Measurements from ENCODE around the gene ANKRD2.
"Not testable (repeated sequence)": the region's sequence is repeated elsewhere in the genome, so short reads cannot be mapped to it uniquely, and the experiment has no call there.

Gene ANKRD2

GRCh38 chr10:97572214-97572989 is at the start of gene ANKRD2:
ANKRD2 (plus strand) TSS chr10:97572779; CDS start chr10:97572789, 10 bp downstream.
- DNase-seq: no peak

GRCh38 chr10:97522937-97523336 is 49.6 kb upstream of the ANKRD2 start:
- no peak for DNase-seq

- no peak for DNase-seq
These were observed 47.5 kb upstream of the ANKRD2 start for GRCh38 chr10:97525086-97525485.

- no peak for DNase-seq
These were observed 46.9 kb upstream of the ANKRD2 start for GRCh38 chr10:97525683-97526110.

- not testable (repeated sequence) for DNase-seq
These were observed 43.7 kb upstream of the ANKRD2 start for GRCh38 chr10:97528876-97529275.

- DNase-seq: no peak
These were observed 42.7 kb upstream of the ANKRD2 start for GRCh38 chr10:97529685-97530465.

GRCh38 chr10:97531401-97531986 is 41.1 kb upstream of the ANKRD2 start:
- DNase-seq: no peak

GRCh38 chr10:97532935-97533671 is 39.5 kb upstream of the ANKRD2 start:
- no peak for DNase-seq

GRCh38 chr10:97533888-97534287 is 38.7 kb upstream of the ANKRD2 start:
- DNase-seq: no peak

GRCh38 chr10:97534746-97535367 is 37.7 kb upstream of the ANKRD2 start:
- DNase-seq: no peak

- no peak for DNase-seq
These were observed 35.3 kb upstream of the ANKRD2 start for GRCh38 chr10:97537186-97537869.

GRCh38 chr10:97538411-97538810 is 34.2 kb upstream of the ANKRD2 start:
- DNase-seq: no peak

GRCh38 chr10:97538839-97539238 is 33.7 kb upstream of the ANKRD2 start:
- no peak for DNase-seq

- no peak for DNase-seq
These were observed 32.9 kb upstream of the ANKRD2 start for GRCh38 chr10:97539523-97540200.

GRCh38 chr10:97540669-97541500 is 31.7 kb upstream of the ANKRD2 start:
- DNase-seq: no peak

GRCh38 chr10:97542169-97543024 is 30.2 kb upstream of the ANKRD2 start:
- no peak for DNase-seq

- peak; percentile 2 for DNase-seq
These were observed 29.5 kb upstream of the ANKRD2 start for GRCh38 chr10:97543025-97543546.

- DNase-seq: no peak
These were observed 25.9 kb upstream of the ANKRD2 start for GRCh38 chr10:97546456-97547270.
